Progenitor cell of endocrine pancreas (in vitro differentiated cells): ENCODE results near the gene NUP62CL. TPM values are rescaled to one million over a fixed set of nuclear protein-coding genes. Genes with fewer than 3 reads are reported as not detected.
"Not testable (repeated sequence)": the region's sequence is repeated elsewhere in the genome, so short reads cannot be mapped to it uniquely, and the experiment has no call there.

ENCODE experiments used
- DNase-seq: peaks from one replicate; pipeline ENCODE4 v3.0.0; 2021; ENCODE audit warnings: low spot score; ENCODE audit not compliant: unreplicated experiment
- H3K27ac Mint-ChIP-seq: 2 replicates; pipeline ENCODE4 v1.8.0; 2021; ENCODE audit warnings: mild to moderate bottlenecking, moderate library complexity, mixed read lengths
- H3K27me3 Mint-ChIP-seq: 2 replicates; pipeline ENCODE4 v1.8.0; 2021; ENCODE audit warnings: mixed read lengths
- H3K36me3 Mint-ChIP-seq: 2 replicates; pipeline ENCODE4 v1.8.0; 2022; ENCODE audit warnings: mixed read lengths; ENCODE audit not compliant: insufficient read depth
- H3K4me1 Mint-ChIP-seq: 2 replicates; pipeline ENCODE4 v1.8.0; 2021; ENCODE audit warnings: low read depth, mixed read lengths
- H3K4me3 Mint-ChIP-seq: 2 replicates; pipeline ENCODE4 v1.8.0; 2021; ENCODE audit warnings: low read depth, mild to moderate bottlenecking, moderate library complexity, mixed read lengths
- H3K9me3 Mint-ChIP-seq: 2 replicates; pipeline ENCODE4 v1.8.0; 2021; ENCODE audit warnings: low read depth, mixed read lengths
- total RNA-seq: library from RNA; stranded (reverse); gene quantifications from 2 replicates; pipeline ENCODE4 v1.2.1, GENCODE V29; 2021
- TF ChIP-seq, protein P1 (sequence below): fragments of 200-600 bp; sonication (generic); IDR thresholded peaks from one replicate; pipeline ENCODE4 v1.5.0; 2021; ENCODE audit warnings: antibody characterized with exemption, mild to moderate bottlenecking; ENCODE audit not compliant: unreplicated experiment

Gene NUP62CL
- total RNA-seq, 1 donor from 2014 or later = 16.4 TPM

DNA sequence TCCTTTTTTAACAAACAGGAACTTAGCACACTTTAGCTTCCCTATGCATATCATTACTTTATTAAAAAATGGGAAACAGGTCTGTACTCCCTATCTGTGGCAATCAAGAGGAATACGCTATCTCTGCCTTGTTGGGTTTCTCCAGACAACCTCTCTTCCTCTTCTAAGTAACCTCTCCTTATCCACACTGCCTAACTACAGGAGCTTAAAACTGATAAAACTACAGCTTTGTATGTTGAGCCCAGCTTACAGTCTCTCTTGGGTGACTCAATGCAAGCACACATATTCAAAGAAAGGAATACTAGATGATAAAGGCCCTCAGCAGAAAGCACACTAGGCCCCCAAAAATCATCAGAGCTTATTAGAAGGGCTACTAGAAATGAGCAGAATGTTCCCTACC lies 8.9 kb downstream of the NUP62CL start:
- no peak overlapping the region for H3K4me3 Mint-ChIP-seq
- no peaks in the 10 kb centered on the region for H3K4me1 Mint-ChIP-seq
- no peaks in the 10 kb centered on the region for H3K27me3 Mint-ChIP-seq
- H3K36me3 Mint-ChIP-seq = peaks cover 2% of the 10 kb centered on the region
- TF ChIP-seq, protein P1, sequence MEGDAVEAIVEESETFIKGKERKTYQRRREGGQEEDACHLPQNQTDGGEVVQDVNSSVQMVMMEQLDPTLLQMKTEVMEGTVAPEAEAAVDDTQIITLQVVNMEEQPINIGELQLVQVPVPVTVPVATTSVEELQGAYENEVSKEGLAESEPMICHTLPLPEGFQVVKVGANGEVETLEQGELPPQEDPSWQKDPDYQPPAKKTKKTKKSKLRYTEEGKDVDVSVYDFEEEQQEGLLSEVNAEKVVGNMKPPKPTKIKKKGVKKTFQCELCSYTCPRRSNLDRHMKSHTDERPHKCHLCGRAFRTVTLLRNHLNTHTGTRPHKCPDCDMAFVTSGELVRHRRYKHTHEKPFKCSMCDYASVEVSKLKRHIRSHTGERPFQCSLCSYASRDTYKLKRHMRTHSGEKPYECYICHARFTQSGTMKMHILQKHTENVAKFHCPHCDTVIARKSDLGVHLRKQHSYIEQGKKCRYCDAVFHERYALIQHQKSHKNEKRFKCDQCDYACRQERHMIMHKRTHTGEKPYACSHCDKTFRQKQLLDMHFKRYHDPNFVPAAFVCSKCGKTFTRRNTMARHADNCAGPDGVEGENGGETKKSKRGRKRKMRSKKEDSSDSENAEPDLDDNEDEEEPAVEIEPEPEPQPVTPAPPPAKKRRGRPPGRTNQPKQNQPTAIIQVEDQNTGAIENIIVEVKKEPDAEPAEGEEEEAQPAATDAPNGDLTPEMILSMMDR = no peak
- H3K9me3 Mint-ChIP-seq = peaks cover 17% of the 10 kb centered on the region
- no peak for DNase-seq
- H3K27ac Mint-ChIP-seq = no peak overlapping the region

DNA sequence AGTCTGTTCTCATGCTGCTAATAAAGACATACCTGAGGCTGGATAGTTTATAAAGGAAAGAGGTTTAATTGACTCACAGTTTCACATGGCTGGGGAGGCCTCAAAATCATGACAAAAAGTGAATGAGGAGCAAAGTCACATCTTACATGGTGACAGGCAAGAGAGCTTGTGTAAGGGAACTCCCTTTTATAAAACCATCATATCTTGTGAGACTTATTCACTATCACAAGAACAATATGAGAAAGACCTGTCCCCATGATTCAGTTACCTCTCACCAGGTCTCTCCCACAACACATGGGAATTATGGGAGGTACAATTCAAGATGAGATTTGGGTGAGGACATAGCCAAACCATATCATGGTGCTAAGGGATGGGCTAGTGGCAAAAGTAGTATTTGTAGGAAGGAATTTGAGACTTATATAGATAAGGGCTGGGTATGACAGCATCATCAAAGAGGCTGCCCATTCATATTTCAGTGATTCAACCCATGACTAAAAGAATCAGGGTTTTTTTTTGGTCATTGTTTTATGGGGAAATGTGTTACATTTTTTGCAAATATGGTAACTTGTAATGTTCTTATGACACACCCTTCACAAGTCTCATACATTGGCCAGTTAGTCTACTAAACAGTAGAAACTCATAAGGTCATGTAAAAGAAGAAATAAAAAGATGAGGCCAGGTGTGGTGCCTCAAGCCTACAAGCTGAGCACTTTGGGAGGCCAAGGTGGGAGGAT lies 34.7 kb downstream of the NUP62CL start:
- H3K27ac Mint-ChIP-seq = no peak overlapping the region
- TF ChIP-seq, protein P1 = no peak
- H3K36me3 Mint-ChIP-seq = no peaks in the 10 kb centered on the region
- H3K9me3 Mint-ChIP-seq = peaks cover 11% of the 10 kb centered on the region
- no peak for DNase-seq
- no peaks in the 10 kb centered on the region for H3K4me1 Mint-ChIP-seq
- H3K27me3 Mint-ChIP-seq = no peaks in the 10 kb centered on the region
- no peak overlapping the region for H3K4me3 Mint-ChIP-seq

DNA sequence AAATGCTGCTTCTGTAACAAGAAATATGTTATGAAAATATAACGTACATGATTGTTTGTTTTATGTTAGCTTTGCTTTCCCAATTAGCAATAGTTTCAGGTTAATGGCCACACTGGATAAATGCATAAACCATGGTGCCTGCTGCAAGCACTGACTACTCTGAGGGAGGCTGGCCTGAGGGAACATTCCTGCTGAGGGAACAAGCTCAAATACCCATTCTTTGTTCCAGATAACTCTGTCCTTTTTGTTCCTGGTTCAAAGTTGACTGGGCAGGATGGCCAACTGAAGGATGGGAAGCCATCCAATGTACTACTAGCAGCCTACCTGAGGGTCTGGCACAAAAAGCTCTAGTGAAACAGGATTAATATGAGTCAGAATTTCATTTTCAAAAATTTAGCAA lies 37.5 kb downstream of the NUP62CL start:
- Mint-ChIP-seq H3K4me3 (no peak overlapping the region), H3K4me1 (no peaks in the 10 kb centered on the region), H3K36me3 (peaks cover 6% of the 10 kb centered on the region), H3K27ac (no peak overlapping the region), H3K27me3 (no peaks in the 10 kb centered on the region), H3K9me3 (peaks cover 26% of the 10 kb centered on the region)
- no peak for DNase-seq
- TF ChIP-seq, protein P1 = no peak

DNA sequence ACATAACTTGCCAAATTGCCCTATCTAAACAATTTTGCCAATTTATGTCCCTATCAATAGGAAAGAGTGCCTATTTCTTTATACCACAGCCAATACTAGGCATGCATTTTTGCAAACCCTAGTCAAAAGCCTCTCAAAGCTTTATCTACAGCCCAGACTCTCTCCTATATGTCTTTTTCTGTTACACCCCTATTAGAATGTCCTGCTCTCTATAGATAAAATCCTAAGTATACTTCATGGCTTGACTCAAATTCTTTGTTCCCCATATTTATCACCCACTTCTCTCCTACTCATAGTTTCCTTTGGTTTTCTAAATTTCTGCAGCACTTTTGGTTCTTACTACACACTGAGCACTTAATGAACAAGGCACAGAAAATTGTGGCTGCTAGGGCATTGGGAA lies 38.0 kb downstream of the NUP62CL start:
- H3K4me3 Mint-ChIP-seq = no peak overlapping the region
- no peak for DNase-seq
- TF ChIP-seq, protein P1 = no peak
- peaks cover 31% of the 10 kb centered on the region for H3K9me3 Mint-ChIP-seq
- H3K27ac Mint-ChIP-seq = no peak overlapping the region
- H3K4me1 Mint-ChIP-seq = no peaks in the 10 kb centered on the region
- H3K36me3 Mint-ChIP-seq = peaks cover 8% of the 10 kb centered on the region
- no peaks in the 10 kb centered on the region for H3K27me3 Mint-ChIP-seq

DNA sequence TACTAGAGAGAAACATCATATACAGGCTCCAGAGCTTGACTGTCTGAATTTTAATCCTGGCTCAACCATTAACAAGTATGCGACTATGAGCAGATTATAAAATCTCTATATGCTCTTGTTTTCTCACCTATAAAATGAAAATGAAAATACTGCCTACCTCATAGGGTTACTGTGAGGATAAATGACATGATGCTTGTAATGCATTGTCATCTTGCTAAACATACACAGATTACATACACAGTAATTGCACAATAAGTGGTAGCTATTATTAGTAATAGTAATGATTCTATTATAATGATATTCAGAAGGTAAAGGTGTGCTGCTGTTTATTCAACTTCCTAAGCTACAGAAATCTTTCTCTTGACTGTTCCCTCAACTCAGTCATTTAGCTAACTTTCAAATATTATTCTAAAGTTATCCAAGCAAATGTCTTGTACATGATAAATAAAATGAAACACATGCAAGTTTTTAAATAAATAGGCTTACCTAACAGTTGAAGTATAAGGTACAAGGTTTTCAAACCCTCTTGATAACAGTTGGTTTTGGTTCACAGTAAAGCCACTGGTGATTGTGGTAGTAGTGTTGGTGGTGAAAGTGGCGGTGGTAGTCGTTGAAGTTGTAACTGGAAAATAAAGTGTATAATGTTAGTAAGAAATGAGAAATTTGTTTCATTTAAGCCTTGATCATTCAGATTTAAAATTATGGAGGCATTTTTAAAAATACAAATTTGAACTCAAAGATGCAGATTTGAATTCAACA lies 38.9 kb downstream of the NUP62CL start:
- H3K9me3 Mint-ChIP-seq = peaks cover 40% of the 10 kb centered on the region
- DNase-seq = no peak
- no peaks in the 10 kb centered on the region for H3K4me1 Mint-ChIP-seq
- H3K4me3 Mint-ChIP-seq = no peak overlapping the region
- no peaks in the 10 kb centered on the region for H3K27me3 Mint-ChIP-seq
- TF ChIP-seq, protein P1 = no peak
- no peak overlapping the region for H3K27ac Mint-ChIP-seq
- H3K36me3 Mint-ChIP-seq = peaks cover 9% of the 10 kb centered on the region

DNA sequence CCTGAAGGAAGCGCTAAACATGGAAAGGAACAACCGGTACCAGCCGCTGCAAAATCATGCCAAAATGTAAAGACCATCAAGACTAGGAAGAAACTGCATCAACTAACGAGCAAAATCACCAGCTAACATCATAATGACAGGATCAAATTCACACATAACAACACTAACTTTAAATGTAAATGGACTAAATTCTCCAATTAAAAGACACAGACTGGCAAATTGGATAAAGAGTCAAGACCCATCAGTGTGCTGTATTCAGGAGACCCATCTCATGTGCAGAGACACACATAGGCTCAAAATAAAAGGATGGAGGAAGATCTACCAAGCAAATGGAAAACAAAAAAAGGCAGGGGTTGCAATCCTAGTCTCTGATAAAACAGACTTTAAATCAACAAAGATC lies 48.6 kb downstream of the NUP62CL start:
- not testable (repeated sequence) for H3K27me3 Mint-ChIP-seq, H3K27ac Mint-ChIP-seq, H3K36me3 Mint-ChIP-seq, H3K4me1 Mint-ChIP-seq, DNase-seq, H3K4me3 Mint-ChIP-seq
- H3K9me3 Mint-ChIP-seq = peaks cover 12% of the 10 kb centered on the region

DNA sequence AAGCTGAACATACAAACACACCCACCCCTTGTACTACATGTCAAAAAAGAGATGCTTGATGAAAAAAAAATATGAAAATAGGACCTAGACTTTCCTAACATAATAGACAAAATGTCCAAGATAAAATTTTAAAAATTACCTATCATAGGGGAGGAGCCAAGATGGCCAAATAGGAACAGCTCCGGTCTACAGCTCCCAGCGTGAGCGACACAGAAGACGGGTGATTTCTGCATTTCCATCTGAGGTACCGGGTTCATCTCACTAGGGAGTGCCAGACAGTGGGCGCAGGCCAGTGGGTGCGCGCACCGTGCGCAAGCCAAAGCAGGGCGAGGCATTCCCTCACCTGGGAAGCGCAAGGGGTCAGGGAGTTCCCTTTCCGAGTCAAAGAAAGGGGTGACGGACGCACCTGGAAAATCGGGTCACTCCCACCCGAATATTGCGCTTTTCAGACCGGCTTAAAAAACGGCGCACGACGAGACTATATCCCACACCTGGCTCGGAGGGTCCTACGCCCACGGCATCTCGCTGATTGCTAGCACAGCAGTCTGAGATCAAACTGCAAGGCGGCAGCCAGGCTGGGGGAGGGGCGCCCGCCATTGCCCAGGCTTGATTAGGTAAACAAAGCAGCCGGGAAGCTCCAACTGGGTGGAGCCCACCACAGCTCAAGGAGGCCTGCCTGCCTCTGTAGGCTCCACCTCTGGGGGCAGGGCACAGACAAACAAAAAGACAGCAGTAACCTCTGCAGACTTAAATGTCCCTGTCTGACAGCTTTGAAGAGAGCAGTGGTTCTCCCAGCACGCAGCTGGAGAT lies 50.4 kb downstream of the NUP62CL start:
- Mint-ChIP-seq H3K4me3 (peak overlapping the region; percentile 75), H3K27ac (peak overlapping the region; percentile 71)
- DNase-seq, H3K36me3 Mint-ChIP-seq, H3K4me1 Mint-ChIP-seq, H3K9me3 Mint-ChIP-seq, H3K27me3 Mint-ChIP-seq: not testable (repeated sequence)
